A549 (cell line): ENCODE measurements around the gene ABCC5. TPM values are rescaled to one million over a fixed set of nuclear protein-coding genes. Genes with fewer than 3 reads are reported as not detected.
A peak's percentile ranks its signal among the peaks of the same experiment; 100 is the strongest.

Experiments
- ATAC-seq, 2 experiments: fragments of 200-7000 bp in 1 of 2; fragments of >200 bp in 1 of 2; cut with Nextera tagmentation in 1 of 2; cut with Tn5 transposase in 1 of 2; 3 replicates each; pipeline versions ENCODE4 v1.8.0 to v1.9.1; 2018 to 2020; ENCODE audit warnings: mild to moderate bottlenecking in 1 of 2, moderate library complexity in 1 of 2
- CTCF ChIA-PET: fragments of 300-600 bp; sonication (Branson Sonifier 250); formaldehyde crosslinking; extraction: SDS; loops from one replicate; lab custom pipeline; 2021; ENCODE audit warnings: antibody characterized with exemption, inconsistent platforms; lab: Yijun Ruan, JAX
- POLR2A ChIA-PET: fragments of 350-600 bp; formaldehyde crosslinking; extraction: SDS; loops from one replicate; lab custom pipeline; 2021; ENCODE audit warnings: antibody characterized with exemption, inconsistent platforms; lab: Yijun Ruan, JAX
- DNase-seq, 2 experiments: peaks; one replicate each; pipeline versions ENCODE4 v3.0.0 to v3.0.0-alpha.2; 2011 to 2016; ENCODE audit warnings: low read depth in 1 of 2, low spot score in 1 of 2
- FAIRE-seq: peaks from 2 replicates; lab custom pipeline; 2011; peaks lifted over from hg19 to GRCh38; lab: Jason Lieb, UNC
- H3K27ac ChIP-seq, 2 experiments: fragments of >200 bp; sonication (Bioruptor Twin); formaldehyde crosslinking; 3 replicates each; pipeline ENCODE4 v1.5.1; 2016 to 2017
- H3K4me1 ChIP-seq: fragments of >200 bp; sonication (Bioruptor Twin); formaldehyde crosslinking; 3 replicates; pipeline ENCODE4 v1.6.1; 2016
- H3K4me2 ChIP-seq: fragments of >200 bp; sonication (Bioruptor Twin); formaldehyde crosslinking; 3 replicates; pipeline ENCODE4 v1.6.1; 2016
- H3K4me3 ChIP-seq: fragments of >200 bp; sonication (Bioruptor Twin); formaldehyde crosslinking; 3 replicates; pipeline ENCODE4 v1.5.1; 2016
- H3K9me3 ChIP-seq: fragments of >200 bp; sonication (Bioruptor Twin); formaldehyde crosslinking; 3 replicates; pipeline ENCODE4 v1.6.1; 2016
- BHLHE40 ChIP-seq: IDR thresholded peaks from 2 replicates; pipeline ENCODE4 v1.6.1; 2012; ENCODE audit warnings: low read depth, low read length, inconsistent platforms
- CHD2 ChIP-seq: fragments of 150-350 bp; IDR thresholded peaks from 2 replicates; pipeline ENCODE4 v1.6.1; 2014; ENCODE audit warnings: low read length; ENCODE audit not compliant: partially characterized antibody
- CHD4 ChIP-seq: fragments of 200-600 bp; sonication (generic); IDR thresholded peaks from 2 replicates; pipeline ENCODE4 v1.6.1; 2016; ENCODE audit warnings: antibody characterized with exemption, mild to moderate bottlenecking, borderline replicate concordance
- EHF ChIP-seq: fragments of 250-450 bp; sonication (Bioruptor Pico); IDR thresholded peaks from 2 replicates; pipeline ENCODE4 v1.5.0; 2020; ENCODE audit warnings: mild to moderate bottlenecking
- EHMT2 ChIP-seq: fragments of 200-600 bp; sonication (generic); IDR thresholded peaks from 2 replicates; pipeline ENCODE4 v1.6.1; 2016; ENCODE audit warnings: antibody characterized with exemption, low read depth, mild to moderate bottlenecking, moderate library complexity
- ESRRA ChIP-seq: fragments of 150-350 bp; IDR thresholded peaks from 2 replicates; pipeline ENCODE4 v1.6.1; 2014; ENCODE audit warnings: mild to moderate bottlenecking, low read length, borderline replicate concordance
- FOSL2 ChIP-seq, 2 experiments: fragments of 450-650 bp in 1 of 2; fragments of >200 bp in 1 of 2; sonication (Bioruptor Twin) in 1 of 2; formaldehyde crosslinking; IDR thresholded peaks; 2 replicates each; pipeline versions ENCODE4 v1.5.0 to v1.6.1; 2016 to 2020; ENCODE audit warnings: mild to moderate bottlenecking in 1 of 2, moderate library complexity in 1 of 2
- FOXS1 ChIP-seq: fragments of 250-450 bp; sonication (Bioruptor Pico); IDR thresholded peaks from 2 replicates; pipeline ENCODE4 v1.5.0; 2020; ENCODE audit warnings: mild to moderate bottlenecking, moderate library complexity
- HDAC2 ChIP-seq: fragments of 200-600 bp; sonication (generic); IDR thresholded peaks from 2 replicates; pipeline ENCODE4 v1.6.1; 2016
- HOXA7 ChIP-seq: fragments of 250-450 bp; sonication (Bioruptor Pico); IDR thresholded peaks from 2 replicates; pipeline ENCODE4 v1.5.0; 2020; ENCODE audit warnings: mild to moderate bottlenecking, moderate library complexity
- HOXB5 ChIP-seq: fragments of 250-450 bp; sonication (Bioruptor Pico); IDR thresholded peaks from 2 replicates; pipeline ENCODE4 v1.5.0; 2020; ENCODE audit warnings: mild to moderate bottlenecking, moderate library complexity
- JUN ChIP-seq, 2 experiments: fragments of >200 bp; sonication (Bioruptor Twin); formaldehyde crosslinking; IDR thresholded peaks; 2 replicates in 1 of 2; 3 replicates in 1 of 2; pipeline ENCODE4 v1.6.1; 2016 to 2017
- KDM1A ChIP-seq: fragments of 200-600 bp; sonication (generic); IDR thresholded peaks from 2 replicates; pipeline ENCODE4 v1.6.1; 2016; ENCODE audit warnings: low read depth, mild to moderate bottlenecking
- KDM5A ChIP-seq: fragments of 200-600 bp; sonication (generic); IDR thresholded peaks from 2 replicates; pipeline ENCODE4 v1.6.1; 2016; ENCODE audit warnings: antibody characterized with exemption, mild to moderate bottlenecking
- MAZ ChIP-seq: fragments of 150-350 bp; IDR thresholded peaks from 2 replicates; pipeline ENCODE4 v1.6.1; 2014; ENCODE audit warnings: antibody characterized with exemption, low read depth, low read length, borderline replicate concordance
- NPAS2 ChIP-seq: fragments of 250-450 bp; sonication (Bioruptor Pico); IDR thresholded peaks from 2 replicates; pipeline ENCODE4 v1.8.0; 2022; ENCODE audit warnings: mild to moderate bottlenecking, moderate library complexity, borderline replicate concordance
- RNF2 ChIP-seq: fragments of 200-600 bp; sonication (generic); IDR thresholded peaks from 2 replicates; pipeline ENCODE4 v1.6.1; 2016; ENCODE audit warnings: low read depth, mild to moderate bottlenecking, antibody characterized with exemption, moderate library complexity, borderline replicate concordance
- SMC3 ChIP-seq: fragments of >200 bp; sonication (Bioruptor Twin); formaldehyde crosslinking; IDR thresholded peaks from 3 replicates; pipeline ENCODE4 v1.6.1; 2018; ENCODE audit warnings: inconsistent platforms
- TFCP2L1 ChIP-seq: fragments of 250-450 bp; sonication (Bioruptor Pico); IDR thresholded peaks from 2 replicates; pipeline ENCODE4 v1.5.0; 2021; ENCODE audit warnings: mild to moderate bottlenecking
- TP53 ChIP-seq: fragments of 250-450 bp; sonication (Bioruptor Pico); IDR thresholded peaks from 2 replicates; pipeline ENCODE4 v1.5.0; 2021; ENCODE audit warnings: mild to moderate bottlenecking, moderate library complexity
- WGBS: methylation state at CpG from one replicate; pipeline ENCODE4 v1.1.6; 2017; ENCODE audit errors: missing lambda C conversion rate; 5-methylcytosine and 5-hydroxymethylcytosine counted together
- polyA plus RNA-seq, 4 experiments: library from polyadenylated mRNA; depleted of rRNA in 3 of 4; stranded (reverse); fragments of >200 nt; fragmentation: RNase III in 1 of 4; extraction: RNeasy Plus Mini Kit Qiagen cat#74134 plus additional on column Dnase treatment in 1 of 4; gene quantifications; 2 replicates in 3 of 4; 3 replicates in 1 of 4; pipeline ENCODE4 v1.2.3, GENCODE V29; 2011 to 2017
- TF ChIP-seq, protein P1 (sequence below): IDR thresholded peaks from 2 replicates; pipeline ENCODE4 v1.6.1; 2012
- TF ChIP-seq, protein P2 (sequence below): fragments of >200 bp; sonication (Bioruptor Twin); formaldehyde crosslinking; IDR thresholded peaks from 3 replicates; pipeline ENCODE4 v1.6.1; 2016
- TF ChIP-seq, protein P3 (sequence below): fragments of 450-650 bp; IDR thresholded peaks from 2 replicates; pipeline ENCODE4 v1.6.1; 2014; ENCODE audit warnings: antibody characterized with exemption
- TF ChIP-seq, protein P4 (sequence below): IDR thresholded peaks from 2 replicates; pipeline ENCODE4 v1.6.1; 2012; ENCODE audit warnings: low read depth, borderline replicate concordance

ABCC5 gene
- polyA plus RNA-seq, 2 of the 4 experiments (the other 2 are of a cell fraction), result 14.2 to 20.7 TPM

DNA sequence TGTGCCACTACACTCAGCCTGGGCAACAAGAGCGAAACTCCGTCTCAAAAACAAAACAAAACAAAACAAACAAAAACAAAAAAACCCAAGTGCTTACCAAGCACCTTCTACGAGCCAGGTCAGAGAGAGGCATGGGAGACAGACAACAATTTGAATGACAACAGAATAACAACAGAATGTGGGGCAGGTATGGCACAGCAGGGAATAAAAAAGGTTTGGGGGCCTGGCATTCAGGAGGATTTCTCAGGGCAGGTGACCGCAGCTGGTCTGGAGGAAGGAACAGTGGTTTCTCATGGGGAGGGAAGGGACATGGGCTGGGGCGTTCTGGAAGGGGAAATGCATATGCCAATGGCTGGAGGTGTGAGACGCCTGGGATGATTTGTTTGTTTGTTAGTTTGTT, 110.5 kb downstream of the ABCC5 start (continued):
- TF ChIP-seq FOSL2 (IDR thresholded peaks at IDR 0.05) (no peak), FOSL2 (CRISPR knock-in tag; IDR thresholded peaks at IDR 0.05) (no peak), EHF (CRISPR knock-in tag) (no peak)
- TF ChIP-seq, protein P1, sequence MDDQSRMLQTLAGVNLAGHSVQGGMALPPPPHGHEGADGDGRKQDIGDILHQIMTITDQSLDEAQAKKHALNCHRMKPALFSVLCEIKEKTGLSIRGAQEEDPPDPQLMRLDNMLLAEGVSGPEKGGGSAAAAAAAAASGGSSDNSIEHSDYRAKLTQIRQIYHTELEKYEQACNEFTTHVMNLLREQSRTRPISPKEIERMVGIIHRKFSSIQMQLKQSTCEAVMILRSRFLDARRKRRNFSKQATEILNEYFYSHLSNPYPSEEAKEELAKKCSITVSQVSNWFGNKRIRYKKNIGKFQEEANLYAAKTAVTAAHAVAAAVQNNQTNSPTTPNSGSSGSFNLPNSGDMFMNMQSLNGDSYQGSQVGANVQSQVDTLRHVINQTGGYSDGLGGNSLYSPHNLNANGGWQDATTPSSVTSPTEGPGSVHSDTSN, result no peak
- TF ChIP-seq, protein P2, sequence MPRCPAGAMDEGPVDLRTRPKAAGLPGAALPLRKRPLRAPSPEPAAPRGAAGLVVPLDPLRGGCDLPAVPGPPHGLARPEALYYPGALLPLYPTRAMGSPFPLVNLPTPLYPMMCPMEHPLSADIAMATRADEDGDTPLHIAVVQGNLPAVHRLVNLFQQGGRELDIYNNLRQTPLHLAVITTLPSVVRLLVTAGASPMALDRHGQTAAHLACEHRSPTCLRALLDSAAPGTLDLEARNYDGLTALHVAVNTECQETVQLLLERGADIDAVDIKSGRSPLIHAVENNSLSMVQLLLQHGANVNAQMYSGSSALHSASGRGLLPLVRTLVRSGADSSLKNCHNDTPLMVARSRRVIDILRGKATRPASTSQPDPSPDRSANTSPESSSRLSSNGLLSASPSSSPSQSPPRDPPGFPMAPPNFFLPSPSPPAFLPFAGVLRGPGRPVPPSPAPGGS, result no peak

DNA sequence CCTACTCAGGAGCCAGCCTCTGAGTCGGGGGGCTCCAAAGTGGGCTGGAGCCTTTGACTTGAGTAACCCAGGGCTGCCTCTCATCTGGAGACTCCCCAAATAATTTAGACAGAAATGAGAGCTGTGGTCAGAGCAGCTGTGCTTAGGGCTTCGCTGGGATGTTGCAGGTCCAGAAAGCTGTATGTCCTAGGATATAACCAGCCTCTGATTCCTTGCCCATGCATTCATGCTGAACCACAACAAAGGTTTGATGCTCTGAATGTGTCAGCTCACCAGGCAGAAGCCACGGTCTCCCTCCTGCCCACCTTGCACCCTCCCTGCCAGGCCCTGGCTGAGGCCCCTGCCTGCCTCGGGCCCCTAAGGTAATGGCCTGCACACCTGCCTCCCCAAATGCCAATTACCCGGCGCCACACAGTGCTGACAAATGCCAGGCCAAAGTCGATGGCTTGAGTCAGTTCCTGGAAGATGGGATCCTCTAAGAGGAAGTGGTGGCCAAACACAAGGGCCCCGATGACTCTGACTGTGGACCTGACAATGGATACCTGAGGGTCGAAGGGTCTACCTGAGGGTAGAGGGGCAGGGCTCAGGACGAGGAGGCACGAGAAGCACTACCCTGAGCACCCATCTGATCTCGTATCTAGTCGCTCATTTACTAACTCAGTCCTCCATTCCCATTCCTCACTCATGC, 111.3 kb downstream of the ABCC5 start:
- ATAC-seq (peak in 1 of 2 experiments; percentile 18; a peak in 1 of 6 replicates), FAIRE-seq (no peak), DNase-seq (no peak)
- Histone ChIP-seq H3K9me3 (no peaks in the 10 kb centered on the region), H3K4me3 (no peak overlapping the region), H3K4me2 (no peak overlapping the region), H3K27ac (no peak overlapping the region), H3K4me1 (no peaks in the 10 kb centered on the region)
- WGBS, result 58% methylated on average over 10 of the region's 13 CpGs
- no peak for TF ChIP-seq HOXA7 (CRISPR knock-in tag)
- TF ChIP-seq TP53, result no peak
- TF ChIP-seq FOXS1 (CRISPR knock-in tag), result no peak
- TF ChIP-seq MAZ, result no peak
- TF ChIP-seq HDAC2, result no peak
- no peak for TF ChIP-seq KDM1A
- TF ChIP-seq, protein P3, sequence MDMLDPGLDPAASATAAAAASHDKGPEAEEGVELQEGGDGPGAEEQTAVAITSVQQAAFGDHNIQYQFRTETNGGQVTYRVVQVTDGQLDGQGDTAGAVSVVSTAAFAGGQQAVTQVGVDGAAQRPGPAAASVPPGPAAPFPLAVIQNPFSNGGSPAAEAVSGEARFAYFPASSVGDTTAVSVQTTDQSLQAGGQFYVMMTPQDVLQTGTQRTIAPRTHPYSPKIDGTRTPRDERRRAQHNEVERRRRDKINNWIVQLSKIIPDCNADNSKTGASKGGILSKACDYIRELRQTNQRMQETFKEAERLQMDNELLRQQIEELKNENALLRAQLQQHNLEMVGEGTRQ, result no peak
- TF ChIP-seq BHLHE40, result no peak
- TF ChIP-seq EHMT2, result no peak
- no peak for TF ChIP-seq TFCP2L1 (CRISPR knock-in tag)
- TF ChIP-seq JUN (IDR thresholded peaks at IDR 0.05), result no peak
- TF ChIP-seq CHD4, result no peak
- no peak for TF ChIP-seq ESRRA
- no peak for TF ChIP-seq KDM5A
- TF ChIP-seq CHD2, result no peak
- TF ChIP-seq, protein P4, sequence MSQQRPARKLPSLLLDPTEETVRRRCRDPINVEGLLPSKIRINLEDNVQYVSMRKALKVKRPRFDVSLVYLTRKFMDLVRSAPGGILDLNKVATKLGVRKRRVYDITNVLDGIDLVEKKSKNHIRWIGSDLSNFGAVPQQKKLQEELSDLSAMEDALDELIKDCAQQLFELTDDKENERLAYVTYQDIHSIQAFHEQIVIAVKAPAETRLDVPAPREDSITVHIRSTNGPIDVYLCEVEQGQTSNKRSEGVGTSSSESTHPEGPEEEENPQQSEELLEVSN, result no peak
- no peak for TF ChIP-seq HOXB5 (CRISPR knock-in tag)
- TF ChIP-seq RNF2, result no peak
- no peak for TF ChIP-seq NPAS2 (CRISPR knock-in tag)
- TF ChIP-seq SMC3, result no peak
- CTCF ChIA-PET, result interaction anchor here (1.1 to 6.1 kb wide), 5 partner anchors 11 to 112 kb away, joined by 3 to 35 read pairs (median 8); partner anchors contain the start of gene ABCC5
- POLR2A ChIA-PET, result no interaction called here
